Nephron (organoid): ENCODE data around the gene SGSM2.
A peak's percentile ranks its signal among the peaks of the same experiment; 100 is the strongest.

ENCODE experiments used
- H3K27ac Mint-ChIP-seq, 3 experiments: 2 replicates each; pipeline ENCODE4 v1.8.0; 2020; ENCODE audit warnings: mixed read lengths in 3 of 3, mild to moderate bottlenecking in 2 of 3, moderate library complexity in 1 of 3
- H3K27me3 Mint-ChIP-seq: 2 replicates; pipeline ENCODE4 v1.8.0; 2021; ENCODE audit warnings: low read depth, mild to moderate bottlenecking, moderate library complexity, mixed read lengths
- H3K36me3 Mint-ChIP-seq: 2 replicates; pipeline ENCODE4 v1.8.0; 2020; ENCODE audit warnings: low read depth, mixed read lengths
- H3K4me1 Mint-ChIP-seq: 2 replicates; pipeline ENCODE4 v1.8.0; 2020; ENCODE audit warnings: mixed read lengths
- H3K4me3 Mint-ChIP-seq, 3 experiments: 2 replicates each; pipeline ENCODE4 v1.8.0; 2020; ENCODE audit warnings: mild to moderate bottlenecking in 3 of 3, mixed read lengths in 3 of 3, moderate library complexity in 2 of 3
- H3K9me3 Mint-ChIP-seq: 2 replicates; pipeline ENCODE4 v1.8.0; 2020; ENCODE audit warnings: mixed read lengths
- TF ChIP-seq, protein P1 (sequence below), 3 experiments: fragments of 200-600 bp; sonication (generic); IDR thresholded peaks; one replicate each; pipeline ENCODE4 v1.5.0; 2021; ENCODE audit warnings: antibody characterized with exemption in 3 of 3; ENCODE audit not compliant: unreplicated experiment in 3 of 3

Gene SGSM2

DNA sequence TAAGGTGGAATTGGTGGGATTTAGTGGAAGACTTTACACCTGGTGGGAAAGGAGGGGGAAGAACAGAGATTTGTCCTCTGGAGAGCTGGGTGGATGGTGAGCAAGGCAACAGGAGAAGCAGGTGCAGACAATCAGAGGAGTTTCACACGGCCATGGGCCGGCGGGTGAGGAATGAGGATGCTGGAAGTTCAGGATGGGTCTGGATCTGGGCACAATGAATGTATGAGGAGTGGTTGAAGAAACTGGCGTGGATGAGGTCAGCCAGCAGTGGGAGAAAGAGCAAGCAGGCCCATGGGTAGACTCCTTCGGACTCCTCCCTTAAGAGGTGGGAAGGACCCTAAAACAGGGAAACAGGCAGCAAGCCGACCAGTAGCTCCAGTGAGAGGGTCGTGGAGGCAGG is 73.7 kb downstream of the SGSM2 start:
- no peak overlapping the region for H3K27ac Mint-ChIP-seq
- TF ChIP-seq, protein P1, sequence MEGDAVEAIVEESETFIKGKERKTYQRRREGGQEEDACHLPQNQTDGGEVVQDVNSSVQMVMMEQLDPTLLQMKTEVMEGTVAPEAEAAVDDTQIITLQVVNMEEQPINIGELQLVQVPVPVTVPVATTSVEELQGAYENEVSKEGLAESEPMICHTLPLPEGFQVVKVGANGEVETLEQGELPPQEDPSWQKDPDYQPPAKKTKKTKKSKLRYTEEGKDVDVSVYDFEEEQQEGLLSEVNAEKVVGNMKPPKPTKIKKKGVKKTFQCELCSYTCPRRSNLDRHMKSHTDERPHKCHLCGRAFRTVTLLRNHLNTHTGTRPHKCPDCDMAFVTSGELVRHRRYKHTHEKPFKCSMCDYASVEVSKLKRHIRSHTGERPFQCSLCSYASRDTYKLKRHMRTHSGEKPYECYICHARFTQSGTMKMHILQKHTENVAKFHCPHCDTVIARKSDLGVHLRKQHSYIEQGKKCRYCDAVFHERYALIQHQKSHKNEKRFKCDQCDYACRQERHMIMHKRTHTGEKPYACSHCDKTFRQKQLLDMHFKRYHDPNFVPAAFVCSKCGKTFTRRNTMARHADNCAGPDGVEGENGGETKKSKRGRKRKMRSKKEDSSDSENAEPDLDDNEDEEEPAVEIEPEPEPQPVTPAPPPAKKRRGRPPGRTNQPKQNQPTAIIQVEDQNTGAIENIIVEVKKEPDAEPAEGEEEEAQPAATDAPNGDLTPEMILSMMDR (IDR thresholded peaks at IDR 0.05; ENCODE audit: unreplicated experiment in 3 of 3): no peak
- peaks cover 20% of the 10 kb centered on the region for H3K36me3 Mint-ChIP-seq
- no peaks in the 10 kb centered on the region for H3K27me3 Mint-ChIP-seq
- H3K4me1 Mint-ChIP-seq: peaks cover 10% of the 10 kb centered on the region
- H3K4me3 Mint-ChIP-seq: no peak overlapping the region
- no peaks in the 10 kb centered on the region for H3K9me3 Mint-ChIP-seq

DNA sequence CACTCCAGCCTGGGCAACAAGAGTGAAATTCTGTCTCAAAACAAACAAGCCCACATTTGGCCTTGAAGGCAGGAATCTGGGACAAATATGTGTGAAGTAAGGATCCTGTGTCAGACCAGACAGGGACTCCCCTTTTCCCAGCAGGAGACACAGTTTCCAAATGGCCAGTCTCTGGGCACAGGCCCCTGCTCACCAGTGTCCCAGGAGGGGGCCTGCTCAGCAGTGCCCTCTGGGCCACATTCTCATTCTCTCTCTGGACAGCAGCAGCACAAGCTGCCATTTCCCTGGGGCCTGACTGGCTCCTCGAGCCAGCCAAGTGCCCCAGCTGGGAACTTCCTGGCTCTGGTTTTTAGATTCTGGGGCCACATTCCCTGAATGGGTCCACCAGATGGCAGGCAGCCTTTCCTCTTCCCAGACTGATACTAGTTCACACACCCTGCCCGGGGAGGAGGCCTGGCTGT is 75.3 kb downstream of the SGSM2 start:
- peaks cover 20% of the 10 kb centered on the region for H3K36me3 Mint-ChIP-seq
- H3K27ac Mint-ChIP-seq: no peak overlapping the region
- no peaks in the 10 kb centered on the region for H3K4me1 Mint-ChIP-seq
- TF ChIP-seq, protein P1 (IDR thresholded peaks at IDR 0.05; ENCODE audit: unreplicated experiment in 3 of 3): no peak
- no peak overlapping the region for H3K4me3 Mint-ChIP-seq
- H3K27me3 Mint-ChIP-seq: no peaks in the 10 kb centered on the region
- no peaks in the 10 kb centered on the region for H3K9me3 Mint-ChIP-seq

DNA sequence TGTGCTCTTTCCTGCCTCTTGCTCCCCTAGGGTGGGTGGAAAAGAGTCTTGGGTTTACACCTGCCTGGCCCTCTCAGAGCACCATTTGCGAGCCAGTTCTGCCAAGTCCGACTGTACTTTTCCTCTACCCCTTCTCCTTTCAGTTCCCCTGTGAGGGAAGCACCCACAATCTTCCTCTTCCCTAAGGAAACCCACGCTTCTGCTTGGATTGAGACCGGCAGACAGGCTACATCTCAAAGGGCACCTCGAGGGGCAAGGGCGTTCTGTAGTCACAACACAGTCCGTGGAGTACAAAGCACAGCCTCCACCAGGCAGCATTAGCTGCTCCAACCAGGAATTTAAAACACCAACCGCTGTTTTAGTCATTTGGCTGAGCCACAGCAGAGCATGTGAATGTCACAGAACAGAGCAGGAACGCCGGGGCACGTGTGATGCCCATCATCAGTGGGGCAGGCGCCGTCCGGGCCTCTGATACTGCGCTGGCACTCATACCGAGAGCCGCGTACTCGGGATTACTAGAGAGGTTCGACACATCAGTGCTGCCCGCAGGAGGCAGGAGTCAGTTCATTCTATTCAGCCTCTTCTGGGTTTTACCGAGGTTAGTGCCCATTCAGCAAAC is 77.3 kb downstream of the SGSM2 start:
- TF ChIP-seq, protein P1 (IDR thresholded peaks at IDR 0.05; ENCODE audit: unreplicated experiment in 3 of 3): no peak
- Mint-ChIP-seq H3K27me3 (no peaks in the 10 kb centered on the region), H3K9me3 (no peaks in the 10 kb centered on the region), H3K4me3 (no peak overlapping the region), H3K27ac (no peak overlapping the region), H3K4me1 (no peaks in the 10 kb centered on the region), H3K36me3 (peaks cover 28% of the 10 kb centered on the region)

DNA sequence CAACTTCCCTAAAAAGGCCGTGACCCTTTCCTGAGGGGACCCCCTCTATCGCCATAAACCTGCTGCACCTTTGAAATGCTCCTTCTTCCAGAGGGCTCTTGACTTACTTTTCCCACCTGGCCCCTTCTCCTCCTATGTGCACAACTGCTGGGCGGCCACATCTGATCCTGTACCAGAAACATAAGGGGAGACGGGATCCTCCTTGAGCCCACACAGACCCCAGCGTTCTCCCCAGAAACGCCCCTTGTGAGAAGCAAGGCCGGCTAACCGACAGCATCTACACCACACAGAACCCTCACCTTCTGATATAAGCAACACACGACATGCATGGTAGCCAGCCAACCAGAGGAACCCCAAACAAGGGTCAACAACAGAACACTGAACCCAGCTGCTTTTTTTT is 77.8 kb downstream of the SGSM2 start:
- H3K36me3 Mint-ChIP-seq: peaks cover 33% of the 10 kb centered on the region
- no peaks in the 10 kb centered on the region for H3K9me3 Mint-ChIP-seq
- no peaks in the 10 kb centered on the region for H3K27me3 Mint-ChIP-seq
- TF ChIP-seq, protein P1 (IDR thresholded peaks at IDR 0.05; ENCODE audit: unreplicated experiment in 3 of 3): no peak
- H3K27ac Mint-ChIP-seq: no peak overlapping the region
- H3K4me3 Mint-ChIP-seq: no peak overlapping the region
- H3K4me1 Mint-ChIP-seq: no peaks in the 10 kb centered on the region

DNA sequence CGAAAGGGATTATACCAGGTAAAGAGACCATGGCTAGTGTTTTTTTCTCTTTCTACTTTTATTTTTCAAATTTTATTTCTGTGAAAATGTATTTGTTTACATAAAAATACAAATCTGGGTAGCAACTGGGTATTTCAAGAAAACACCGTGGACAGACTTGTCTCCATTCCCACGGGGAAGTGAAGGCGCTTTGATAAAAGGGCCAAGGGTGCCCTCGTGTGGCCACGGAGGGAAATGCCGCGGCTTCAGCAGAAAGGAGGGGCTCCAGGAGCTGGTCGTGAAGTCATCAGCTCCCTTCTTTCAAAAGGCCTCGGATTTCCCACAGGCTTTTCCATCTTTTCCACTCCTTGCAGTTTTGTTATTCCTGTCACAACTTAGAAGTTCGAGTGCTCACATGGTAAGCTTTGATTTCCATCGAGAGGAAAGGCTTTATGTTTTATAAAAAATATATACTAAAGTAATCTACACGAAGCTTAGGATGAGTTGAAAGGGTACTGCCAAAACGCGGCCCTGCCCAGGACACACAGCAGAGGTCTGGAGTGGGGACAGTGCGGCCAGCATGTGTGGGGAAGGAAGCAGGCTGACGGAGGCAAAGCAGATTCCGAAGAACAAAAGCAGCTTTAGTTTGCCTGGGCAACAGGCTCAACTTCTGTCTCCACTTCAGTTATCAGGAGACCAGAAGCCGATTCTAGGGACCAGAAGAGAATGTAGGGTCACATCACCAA is 78.9 kb downstream of the SGSM2 start:
- H3K27ac Mint-ChIP-seq: peak overlapping the region in 1 of 3 experiments; percentile 40
- no peaks in the 10 kb centered on the region for H3K27me3 Mint-ChIP-seq
- TF ChIP-seq, protein P1 (IDR thresholded peaks at IDR 0.05; ENCODE audit: unreplicated experiment in 3 of 3): peak; percentile 98 to 99 (median 98)
- no peak overlapping the region for H3K4me3 Mint-ChIP-seq
- H3K9me3 Mint-ChIP-seq: no peaks in the 10 kb centered on the region
- H3K4me1 Mint-ChIP-seq: no peaks in the 10 kb centered on the region
- H3K36me3 Mint-ChIP-seq: peaks cover 36% of the 10 kb centered on the region
